ENCODE results near the gene EPHX1.

DNA sequence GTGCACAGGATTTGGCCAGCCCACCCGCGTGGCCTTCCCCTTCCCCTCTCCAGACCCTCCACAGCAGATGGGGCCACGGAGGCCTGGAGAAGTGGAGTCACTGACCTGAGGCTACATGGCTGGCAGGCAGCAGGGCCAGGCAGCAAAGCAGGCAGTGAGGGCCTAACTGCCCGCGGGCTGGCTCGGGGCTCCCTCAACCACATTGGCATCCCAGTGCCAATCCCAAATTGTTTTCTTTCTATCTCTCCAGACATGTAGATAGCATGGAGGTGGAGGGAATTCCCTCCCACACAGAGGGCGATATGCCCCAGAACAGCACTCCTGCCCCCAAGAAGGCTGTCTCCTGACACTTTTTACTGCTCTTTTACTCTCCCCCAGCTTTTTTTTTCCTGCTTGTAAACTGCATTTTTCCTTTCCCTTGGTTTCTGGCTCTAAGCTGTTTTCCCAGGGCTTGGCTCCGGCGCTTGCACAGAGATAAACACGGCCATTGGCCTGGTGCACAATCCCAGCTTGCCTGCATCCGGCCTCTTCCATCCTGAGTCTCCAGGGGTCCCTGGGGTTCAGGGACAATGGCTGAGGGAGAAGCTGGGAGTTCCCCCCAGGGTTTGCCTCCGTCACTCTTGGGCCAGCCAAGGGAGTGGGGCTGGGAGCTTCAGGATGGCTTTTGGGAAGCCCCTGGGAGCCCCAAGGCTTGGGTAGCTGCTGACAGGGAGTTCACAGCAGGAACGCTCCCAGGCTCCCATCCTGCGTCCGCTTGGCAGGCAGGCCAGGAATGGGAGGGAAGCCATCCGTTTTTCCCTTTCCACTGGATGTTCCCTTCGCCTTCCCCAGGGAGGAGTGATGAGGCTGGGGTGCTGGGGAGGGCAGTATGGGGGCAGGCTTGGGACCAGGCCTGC lies 7.0 kb downstream of the EPHX1 start:
- TF ChIP-seq, protein P1, sequence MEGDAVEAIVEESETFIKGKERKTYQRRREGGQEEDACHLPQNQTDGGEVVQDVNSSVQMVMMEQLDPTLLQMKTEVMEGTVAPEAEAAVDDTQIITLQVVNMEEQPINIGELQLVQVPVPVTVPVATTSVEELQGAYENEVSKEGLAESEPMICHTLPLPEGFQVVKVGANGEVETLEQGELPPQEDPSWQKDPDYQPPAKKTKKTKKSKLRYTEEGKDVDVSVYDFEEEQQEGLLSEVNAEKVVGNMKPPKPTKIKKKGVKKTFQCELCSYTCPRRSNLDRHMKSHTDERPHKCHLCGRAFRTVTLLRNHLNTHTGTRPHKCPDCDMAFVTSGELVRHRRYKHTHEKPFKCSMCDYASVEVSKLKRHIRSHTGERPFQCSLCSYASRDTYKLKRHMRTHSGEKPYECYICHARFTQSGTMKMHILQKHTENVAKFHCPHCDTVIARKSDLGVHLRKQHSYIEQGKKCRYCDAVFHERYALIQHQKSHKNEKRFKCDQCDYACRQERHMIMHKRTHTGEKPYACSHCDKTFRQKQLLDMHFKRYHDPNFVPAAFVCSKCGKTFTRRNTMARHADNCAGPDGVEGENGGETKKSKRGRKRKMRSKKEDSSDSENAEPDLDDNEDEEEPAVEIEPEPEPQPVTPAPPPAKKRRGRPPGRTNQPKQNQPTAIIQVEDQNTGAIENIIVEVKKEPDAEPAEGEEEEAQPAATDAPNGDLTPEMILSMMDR (IDR thresholded peaks at IDR 0.05; ENCODE audit: low read depth, low read length, missing input control) = no peak
- TF ChIP-seq FOXA1 (IDR thresholded peaks at IDR 0.05) = peak; percentile 2
- no peak for TF ChIP-seq RAD21 (IDR thresholded peaks at IDR 0.05)
- TF ChIP-seq RXRA (IDR thresholded peaks at IDR 0.05) = peak in 1 of 2 donors; percentile 26
- TF ChIP-seq JUND (IDR thresholded peaks at IDR 0.05) = no peak
- TF ChIP-seq YY1 (IDR thresholded peaks at IDR 0.05) = peak; percentile 47
- no peak for TF ChIP-seq MAX (IDR thresholded peaks at IDR 0.05)
- no peak for TF ChIP-seq SP1 (IDR thresholded peaks at IDR 0.05)
- no peak for TF ChIP-seq TAF1 (conservative IDR thresholded peaks at IDR 0.05)
- TF ChIP-seq EGR1 (IDR thresholded peaks at IDR 0.05; ENCODE audit: low read depth in 2 of 2) = no peak

Measured in liver (tissue), 3 donors.